GOT3 (cell line): ENCODE results near the gene FER.
"Not testable (repeated sequence)": the region's sequence is repeated elsewhere in the genome, so short reads cannot be mapped to it uniquely, and the experiment has no call there.

Experiments
- DNase-seq: peaks from one replicate; lab custom pipeline; 2025; ENCODE audit warnings: mixed read lengths; lab: John Stamatoyannopoulos, UW

Gene FER

DNA sequence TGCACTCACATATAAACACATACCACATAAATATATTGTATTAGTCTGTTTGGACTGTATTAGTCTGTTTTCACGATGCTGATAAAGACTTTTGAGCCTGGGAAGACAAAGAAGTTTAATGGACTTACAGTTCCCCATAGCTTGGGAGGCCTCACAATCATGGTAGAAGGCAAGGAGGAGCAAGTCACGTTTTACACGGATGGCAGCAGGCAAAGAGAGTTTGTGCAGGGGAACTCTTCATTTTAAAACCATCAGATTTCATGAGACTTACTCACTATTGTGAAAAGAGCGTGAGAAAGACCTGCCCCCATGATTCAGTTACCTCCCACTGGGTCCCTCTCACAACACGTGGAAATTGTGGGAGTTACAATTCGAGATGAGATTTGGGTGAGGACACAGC is 133.4 kb downstream of the FER start:
- no peak for DNase-seq

DNA sequence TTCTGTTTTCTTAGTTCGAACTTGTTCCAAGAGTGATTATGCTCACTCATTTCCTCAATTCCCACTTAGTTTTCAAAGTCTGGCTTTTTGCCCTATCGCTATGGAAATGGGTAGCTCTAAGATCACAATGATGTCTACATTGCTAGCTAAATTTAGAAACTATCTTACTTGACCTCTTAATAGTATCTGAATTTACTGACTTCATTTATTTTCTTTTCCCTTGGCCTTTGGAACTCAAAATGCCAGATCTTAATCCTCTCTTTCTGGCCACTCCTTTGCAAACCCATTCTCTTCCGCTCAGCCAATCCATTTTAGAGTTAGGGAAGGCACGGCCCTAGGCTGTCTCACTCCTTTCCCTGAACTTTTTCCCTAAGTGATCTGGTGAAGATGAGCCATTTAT is 137.0 kb downstream of the FER start:
- DNase-seq: no peak

DNA sequence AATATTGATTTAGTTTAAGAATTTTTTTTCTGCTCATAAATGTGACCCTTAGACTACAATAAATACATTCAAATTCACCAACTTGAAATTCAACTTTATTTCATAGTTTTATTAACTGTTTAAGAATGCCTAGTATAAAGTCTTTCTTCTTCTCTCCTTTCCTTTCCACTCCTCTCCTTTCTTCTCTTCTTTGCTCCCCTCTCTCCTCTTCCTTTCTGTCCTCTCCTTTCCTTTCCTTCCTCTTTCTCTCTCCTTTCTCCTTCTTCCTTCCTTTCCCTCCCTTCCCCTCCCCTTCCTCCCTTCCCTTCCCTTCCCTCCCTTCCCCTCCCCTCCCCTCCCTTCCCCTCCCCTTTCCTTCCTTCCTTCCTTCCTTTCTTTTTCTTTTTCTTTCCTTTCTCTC is 150.6 kb downstream of the FER start:
- DNase-seq: no peak

DNA sequence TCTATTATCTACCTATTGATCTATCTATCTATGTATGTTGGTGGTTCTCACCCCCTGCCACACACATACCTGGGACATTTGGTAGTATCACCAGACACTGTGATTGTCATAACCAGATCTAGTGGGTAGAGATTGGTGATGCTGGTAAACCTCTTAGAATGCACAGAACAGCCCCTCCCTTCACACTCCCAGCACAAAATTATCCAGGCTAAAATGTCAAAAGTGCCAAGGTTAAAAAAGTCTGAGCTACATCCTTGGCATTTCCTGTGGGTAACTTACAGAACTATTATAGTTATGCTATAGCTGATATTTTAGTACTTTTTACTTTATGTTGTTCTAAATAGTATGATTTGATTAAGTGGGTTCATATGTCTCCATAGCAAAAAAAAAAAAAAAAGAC is 151.0 kb downstream of the FER start:
- DNase-seq: no peak

DNA sequence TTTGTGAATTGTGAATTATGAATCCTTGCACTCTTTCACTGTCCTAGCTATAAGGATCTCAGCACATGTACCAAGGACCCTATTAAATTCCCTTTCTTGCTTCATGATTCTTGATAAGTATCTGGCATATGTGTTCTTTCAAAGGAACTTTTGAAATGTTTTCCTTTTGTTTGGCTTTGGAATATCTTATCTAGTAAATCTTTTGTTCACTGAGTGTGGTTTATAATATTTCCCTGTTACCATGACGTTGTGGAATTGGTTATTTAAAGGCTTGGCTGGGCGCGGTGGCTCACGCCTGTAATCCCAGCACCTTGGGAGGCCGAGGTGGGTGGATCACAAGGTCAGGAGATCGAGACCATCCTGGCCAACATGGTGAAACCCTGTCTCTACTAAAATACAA is 151.5 kb downstream of the FER start:
- DNase-seq: not testable (repeated sequence)

DNA sequence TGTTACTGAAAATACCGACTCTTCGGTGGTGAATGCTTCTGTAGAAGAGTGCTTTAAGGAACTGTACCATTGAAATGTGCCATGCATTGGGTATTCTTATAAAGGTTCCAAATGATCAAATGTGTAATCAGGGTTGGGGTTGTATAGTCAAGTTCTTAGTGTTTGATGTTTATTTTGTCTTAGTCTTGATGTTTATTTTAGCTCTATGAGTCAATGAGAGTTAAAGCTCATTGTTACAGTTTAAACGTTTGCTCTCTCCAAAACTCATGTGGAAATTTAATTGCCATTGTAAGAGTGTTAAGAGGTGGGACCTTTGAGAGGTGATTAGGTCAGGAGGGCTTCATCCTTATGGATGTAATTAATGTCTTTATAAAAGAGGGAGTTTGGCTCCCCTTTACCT is 153.0 kb downstream of the FER start:
- no peak for DNase-seq

DNA sequence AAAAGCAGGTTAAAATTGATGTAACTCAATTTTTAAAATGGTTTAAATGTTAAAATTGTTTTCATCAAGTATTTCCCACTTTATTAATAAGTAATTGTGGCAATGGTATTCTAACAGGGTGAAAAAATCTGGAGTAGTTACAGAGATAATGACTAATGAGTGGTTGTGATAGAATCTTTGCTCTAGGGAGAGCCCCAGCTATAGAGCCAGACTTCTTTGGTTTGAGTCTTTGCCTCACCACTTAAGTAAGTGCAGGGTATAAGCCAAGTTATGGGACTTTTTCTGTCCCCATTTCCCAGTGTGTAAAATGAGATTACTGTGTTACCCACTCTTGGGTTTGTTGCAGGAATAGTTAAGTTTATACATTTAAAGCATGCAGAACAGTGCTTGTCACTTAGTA is 158.1 kb downstream of the FER start:
- DNase-seq: no peak

DNA sequence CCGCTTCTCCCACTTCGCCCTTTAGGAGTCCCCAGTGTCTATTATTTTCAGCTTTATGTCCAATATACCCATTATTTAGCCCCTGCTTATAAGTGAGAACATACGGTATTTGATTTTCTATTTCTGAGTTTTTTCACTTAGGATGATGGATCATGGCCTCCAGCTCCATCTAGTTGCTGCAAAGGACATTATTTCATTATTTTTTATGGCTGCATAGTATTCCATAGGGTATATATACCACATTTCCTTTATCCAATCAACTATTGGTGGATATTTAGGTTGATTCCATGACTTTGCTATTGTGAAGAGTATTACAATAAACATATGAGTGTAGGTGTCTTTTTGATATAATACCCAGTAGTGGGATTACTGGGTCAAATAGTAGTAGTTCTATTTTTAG is 162.9 kb downstream of the FER start:
- no peak for DNase-seq

DNA sequence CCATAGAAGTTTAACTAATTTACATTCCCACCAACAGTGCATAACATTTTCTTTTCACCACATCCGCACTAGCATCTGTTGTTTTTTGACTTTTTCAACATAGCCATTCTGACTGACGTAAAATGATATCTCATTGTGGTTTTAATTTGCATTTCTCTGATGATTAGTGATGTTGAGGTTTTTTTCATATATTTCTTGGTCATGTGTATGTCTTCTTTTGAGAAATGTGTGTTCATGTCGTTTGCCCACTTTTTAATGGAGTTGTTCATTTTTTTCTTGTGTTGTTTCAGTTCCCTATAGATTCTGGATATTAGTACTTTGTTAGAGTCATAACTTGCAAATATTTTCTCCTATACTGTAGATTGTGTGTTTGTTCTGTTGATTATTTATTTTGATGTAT is 163.4 kb downstream of the FER start:
- no peak for DNase-seq

DNA sequence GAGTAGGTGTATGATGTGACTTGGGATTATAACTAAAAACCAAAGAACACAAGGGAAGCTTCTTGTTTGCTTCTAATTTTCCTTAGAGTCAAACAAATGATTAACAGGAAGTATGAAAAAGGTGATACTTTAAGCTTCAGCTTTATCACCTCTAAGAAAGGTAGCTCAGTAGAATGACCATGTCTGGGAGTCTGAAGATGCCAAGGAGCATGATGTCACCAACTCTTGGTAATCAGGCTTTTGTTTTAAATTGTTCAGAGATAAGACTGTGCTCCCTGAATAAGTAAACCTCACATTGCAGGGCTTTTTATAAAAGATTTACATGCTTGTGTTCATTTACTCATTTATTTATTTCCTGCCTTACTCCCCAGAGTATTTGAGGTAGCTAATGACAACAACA is 169.9 kb downstream of the FER start:
- no peak for DNase-seq

DNA sequence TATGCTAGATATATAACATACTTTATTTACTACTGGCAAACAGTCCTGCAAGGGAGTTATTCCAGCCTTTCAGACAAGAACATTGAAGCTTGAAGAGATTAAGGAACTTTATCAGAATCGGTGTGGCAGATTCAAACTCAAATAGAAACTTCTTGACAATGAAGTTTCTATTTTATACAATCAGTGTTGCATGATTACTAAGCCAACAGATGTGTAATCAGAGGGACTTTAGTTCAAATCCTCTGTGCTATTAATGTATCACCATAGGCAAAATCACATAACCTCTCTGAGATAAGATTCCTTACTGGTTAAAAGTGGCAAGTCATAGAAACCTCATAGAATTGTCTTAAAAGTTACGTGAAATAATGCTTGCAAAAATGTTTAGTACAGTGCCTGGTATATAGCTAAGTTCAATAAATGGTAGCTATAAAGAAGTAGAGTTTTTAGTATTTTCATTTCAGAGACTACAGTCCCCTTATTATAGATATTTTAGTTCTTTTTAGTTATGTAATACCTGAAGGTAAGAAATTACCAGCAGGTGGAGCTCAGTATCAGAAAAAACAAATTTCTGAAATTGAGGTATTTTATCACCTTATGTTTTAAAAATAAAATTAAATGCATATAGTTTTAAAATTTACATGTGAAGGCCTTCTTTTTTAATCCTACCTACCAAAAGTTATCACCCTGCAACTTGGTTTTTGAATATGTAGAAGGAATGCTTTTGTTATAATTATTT is 172.1 kb downstream of the FER start:
- DNase-seq: no peak

DNA sequence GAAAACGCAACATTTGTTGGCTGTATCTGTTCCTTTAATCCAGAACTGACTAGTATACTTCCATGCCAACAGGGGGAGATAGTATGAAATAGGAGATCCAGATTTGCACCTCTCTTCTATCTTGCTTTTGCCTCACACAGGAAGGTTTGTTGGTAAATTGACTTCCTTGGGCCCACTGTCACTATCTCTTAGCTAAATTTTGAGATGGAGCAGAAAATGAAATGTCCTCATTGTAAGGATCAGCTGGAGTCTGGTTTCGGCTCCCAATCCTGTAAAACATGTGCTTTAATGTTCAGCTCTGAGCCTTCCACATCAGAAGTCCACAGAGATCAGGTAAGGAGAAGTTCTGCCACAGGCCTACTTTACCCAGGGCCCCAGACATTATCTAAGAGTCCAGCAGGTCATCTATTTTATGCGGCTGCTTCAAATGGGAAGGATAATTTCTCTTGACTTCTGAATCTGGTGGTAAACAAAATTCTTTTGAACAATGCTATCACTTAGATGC is 176.8 kb downstream of the FER start:
- no peak for DNase-seq

DNA sequence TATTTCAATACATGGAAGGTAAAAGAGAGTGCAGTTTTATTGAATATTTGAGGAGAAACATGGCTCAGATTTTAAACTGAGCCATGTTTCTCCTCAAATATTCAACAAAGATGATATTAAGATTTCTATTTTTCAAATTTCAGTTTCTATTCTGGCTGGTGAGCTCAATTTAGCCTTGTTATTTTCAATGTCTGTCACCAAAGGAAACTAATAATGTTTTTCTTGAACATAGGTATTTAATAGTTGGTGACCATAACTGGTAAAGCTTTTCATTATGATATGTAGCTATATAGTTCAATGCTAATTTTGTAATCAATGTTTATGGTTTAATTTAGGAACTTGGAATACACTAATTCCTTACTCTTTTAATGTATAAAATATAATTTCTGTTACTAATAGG is 177.4 kb downstream of the FER start:
- no peak for DNase-seq

DNA sequence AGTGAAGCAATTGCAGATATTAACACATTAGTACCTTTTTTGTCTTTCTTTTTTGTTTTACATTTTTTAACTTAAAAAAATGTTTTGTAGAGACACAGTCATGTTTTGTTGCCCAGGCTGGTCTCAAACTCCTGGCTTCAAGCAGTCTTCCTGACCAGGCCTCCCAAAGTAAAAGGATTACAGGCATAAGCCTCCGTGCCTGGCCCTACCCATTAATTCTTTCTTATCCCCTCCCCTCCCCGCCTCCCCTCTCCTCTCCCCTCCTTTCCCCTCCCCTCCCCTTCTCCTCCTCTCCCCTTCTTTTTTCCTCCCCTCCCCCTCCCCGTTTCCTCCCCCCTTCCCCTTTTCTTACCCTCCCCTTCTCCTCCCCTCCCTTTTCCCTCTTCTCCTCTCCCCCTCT is 182.4 kb downstream of the FER start:
- no peak for DNase-seq

DNA sequence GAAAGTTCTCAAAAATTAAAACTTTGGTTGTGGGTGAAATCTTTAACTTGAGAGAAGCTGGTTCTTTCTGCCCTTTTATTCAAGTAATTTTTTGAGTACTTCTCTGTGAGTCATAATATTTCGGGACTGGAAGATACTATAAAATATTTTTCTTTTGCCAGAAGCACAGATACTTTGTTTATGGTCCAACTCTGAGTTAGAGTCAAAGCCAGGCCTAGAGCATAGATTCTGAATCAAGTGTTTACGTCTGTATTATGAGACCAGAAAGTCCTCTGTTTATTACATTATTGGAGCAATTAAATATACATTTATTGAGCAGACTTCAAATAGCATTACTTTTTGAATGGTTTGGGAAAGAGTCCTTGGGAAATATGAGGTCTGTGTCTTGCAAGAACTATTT is 187.9 kb downstream of the FER start:
- no peak for DNase-seq

DNA sequence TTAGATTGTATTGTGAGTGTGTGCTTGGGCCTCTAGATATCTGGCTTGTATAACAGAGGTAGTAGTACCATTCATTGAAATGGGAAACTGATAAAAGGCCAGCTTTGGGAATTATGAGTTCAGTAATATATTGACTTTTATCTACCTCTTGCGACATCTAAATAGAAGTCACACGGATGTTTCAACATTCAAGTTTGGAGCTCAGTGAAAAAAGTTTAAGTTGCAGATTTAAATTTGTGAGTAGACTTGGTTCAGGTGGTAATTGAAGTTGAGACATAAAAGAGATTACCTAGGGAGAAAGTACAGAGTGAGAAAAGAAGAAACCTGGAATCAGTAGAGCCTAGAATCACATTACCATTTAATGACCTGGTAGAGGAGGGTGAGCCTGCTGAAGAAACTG is 189.5 kb downstream of the FER start:
- DNase-seq: no peak

DNA sequence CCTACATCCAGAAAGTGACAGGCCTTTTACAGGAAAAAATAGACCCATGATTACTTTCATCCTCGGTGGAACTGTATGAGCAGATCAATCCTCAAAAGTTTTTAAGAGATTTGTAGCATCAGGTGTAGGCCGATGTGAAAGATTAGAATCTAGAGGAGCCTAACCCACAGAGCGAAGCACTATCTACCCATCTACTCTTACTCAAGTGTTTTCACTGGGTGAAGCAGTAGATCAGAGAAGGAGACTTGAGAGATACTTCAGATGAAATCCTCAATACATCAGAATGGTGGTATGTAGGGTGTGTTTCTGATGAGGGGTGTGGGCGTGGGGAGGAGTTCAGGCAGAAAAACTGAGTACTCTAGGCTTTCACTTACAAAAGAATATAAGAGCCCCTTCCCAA is 192.8 kb downstream of the FER start:
- DNase-seq: no peak

DNA sequence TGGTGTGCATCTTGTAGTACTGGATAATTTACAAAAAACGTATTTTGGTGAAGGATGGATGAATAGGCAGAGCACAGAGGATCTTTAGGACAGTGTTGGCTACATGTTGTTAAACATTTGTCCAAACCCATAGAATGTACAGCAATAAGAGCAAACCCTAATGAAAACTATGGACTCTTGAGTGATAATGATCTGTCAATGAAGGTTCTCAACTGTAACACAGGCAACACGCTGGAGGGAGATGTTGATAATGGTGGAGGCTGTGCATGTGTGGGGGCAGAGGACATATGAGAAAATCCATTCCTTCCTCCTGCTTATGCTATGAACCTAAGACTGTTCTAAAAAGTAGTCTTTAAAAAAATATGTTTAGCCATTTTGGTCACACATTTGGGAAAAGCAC is 194.0 kb downstream of the FER start:
- no peak for DNase-seq

DNA sequence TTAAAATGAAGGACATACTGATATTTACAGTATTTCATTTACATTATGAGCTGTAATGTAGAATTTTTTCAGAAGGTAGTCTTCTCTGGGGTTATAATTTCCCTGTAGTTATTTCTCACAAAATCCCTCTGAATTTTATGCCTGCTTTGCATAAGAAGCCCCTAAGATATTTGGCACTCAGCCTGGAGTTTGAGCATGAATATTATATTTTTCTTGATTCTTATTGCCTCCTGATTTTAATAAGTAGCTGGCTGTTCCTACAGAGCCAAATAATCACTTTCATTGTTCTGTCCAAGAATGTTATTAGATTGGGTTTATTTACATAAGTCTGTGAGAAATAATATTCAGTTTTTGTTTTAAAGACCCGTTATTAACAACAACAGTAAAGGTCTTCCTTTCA is 195.0 kb downstream of the FER start:
- DNase-seq: no peak

DNA sequence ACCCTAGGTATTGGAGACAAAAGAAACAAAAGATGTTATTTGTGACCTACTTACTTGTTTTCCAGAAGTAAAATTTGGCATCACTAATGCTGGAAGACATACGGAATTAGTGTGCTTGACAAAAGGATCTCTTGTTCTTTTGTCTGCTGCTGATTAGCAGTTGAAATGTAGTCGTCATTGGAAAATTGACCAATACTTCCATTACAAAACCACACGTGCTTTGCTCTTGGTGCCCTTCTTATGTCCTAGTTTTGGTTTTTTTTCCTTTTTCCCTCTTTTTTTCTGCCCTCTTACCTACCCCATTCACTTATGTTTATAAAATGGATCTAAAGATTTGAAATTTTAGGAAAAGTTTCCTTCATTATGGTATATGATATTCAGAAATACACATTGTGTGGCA is 197.4 kb downstream of the FER start:
- DNase-seq: no peak

DNA sequence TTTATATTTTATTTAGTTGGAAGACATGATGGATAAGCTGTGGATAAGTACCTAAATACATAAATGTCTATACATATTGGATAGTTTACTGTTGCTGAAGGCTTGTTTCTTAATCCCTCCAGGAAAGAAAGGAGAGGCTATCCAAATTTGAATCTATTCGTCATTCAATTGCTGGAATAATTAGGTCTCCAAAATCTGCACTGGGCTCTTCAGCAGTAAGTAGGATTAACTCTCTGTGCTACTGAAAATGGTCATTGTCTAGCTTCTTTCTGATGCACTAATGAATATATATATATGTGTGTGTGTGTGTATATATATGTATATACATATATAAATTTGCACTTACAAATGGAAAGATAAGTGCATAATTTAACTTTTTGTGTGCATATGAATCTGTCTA is 198.3 kb downstream of the FER start:
- no peak for DNase-seq

DNA sequence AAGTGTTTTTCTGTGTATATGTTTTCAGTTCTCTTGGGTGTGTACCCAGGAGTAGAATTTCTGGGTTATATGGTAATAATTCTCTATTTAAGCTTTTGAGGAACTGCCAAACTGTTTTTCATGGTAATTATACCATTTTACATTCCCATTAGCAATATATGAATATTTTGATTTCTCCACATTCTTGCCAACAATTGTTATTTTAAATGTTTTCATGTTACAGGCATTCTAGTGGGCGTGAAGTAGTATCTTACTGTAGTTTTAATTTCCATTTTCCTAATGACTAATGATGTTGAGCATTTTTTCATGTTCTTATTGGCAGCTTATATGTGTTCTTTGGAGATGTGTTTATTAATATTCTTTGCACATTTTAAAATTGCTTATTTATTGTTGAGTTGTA is 199.5 kb downstream of the FER start:
- DNase-seq: no peak

DNA sequence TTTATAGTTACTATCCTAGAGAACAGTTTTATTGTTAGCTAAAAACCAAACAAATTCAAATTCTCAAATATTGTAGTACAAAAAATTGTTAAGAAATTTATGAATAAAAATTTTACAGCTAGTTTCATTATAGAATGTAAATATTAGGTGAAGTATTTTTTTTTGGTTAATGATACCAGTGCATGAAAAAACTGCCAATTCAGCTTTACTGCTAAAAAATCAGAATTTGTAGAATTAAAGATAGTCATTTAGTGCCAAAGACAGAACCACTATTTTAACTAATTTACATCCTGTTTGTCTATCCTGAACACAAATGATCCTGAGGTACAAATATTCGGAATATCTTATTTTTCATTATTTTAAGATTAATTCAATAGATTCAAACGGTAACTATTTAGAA is 202.6 kb downstream of the FER start:
- no peak for DNase-seq

DNA sequence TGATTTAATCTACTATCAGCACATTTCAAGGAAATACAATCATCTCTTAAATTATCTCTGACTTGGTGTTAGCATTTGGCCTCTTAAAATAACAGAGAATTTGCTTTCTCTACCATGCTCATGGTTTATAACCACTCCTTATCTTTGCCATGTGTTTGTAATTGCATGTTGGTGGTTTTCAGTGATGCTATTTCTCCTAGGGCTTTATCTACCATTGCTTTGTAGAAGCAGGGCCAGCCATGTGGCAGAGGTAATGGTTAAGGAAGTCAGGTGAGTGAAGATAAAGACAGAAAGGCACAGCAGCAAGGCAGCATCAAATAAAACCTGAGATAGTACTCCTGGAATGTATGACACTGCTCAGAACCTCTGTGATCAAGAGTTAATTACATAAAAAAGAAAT is 206.2 kb downstream of the FER start:
- DNase-seq: no peak

DNA sequence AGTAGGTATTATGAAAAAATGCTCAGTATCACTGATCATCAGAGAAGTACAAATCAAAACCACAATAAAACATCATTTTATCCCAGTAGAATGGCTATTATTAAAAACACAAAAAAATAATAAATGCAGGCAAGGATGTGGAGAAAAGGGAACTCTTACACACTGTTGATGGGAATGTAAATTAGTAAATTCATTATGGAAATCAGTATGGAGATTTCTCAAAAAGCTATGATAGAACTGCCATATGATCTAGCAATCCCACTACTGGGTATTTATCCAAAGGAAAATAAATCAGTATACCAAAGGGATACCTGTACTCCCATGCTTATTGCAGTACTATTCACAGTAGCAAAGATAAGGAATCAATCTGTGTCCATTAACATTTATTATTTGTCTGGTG is 209.6 kb downstream of the FER start:
- no peak for DNase-seq
